ENCODE measurements around the gene NUTM2F.

- TF ChIP-seq SP1 (IDR thresholded peaks at IDR 0.05): no peak
- no peak for TF ChIP-seq L3MBTL2 (conservative IDR thresholded peaks at IDR 0.05)
- no peak for TF ChIP-seq PKNOX1 (IDR thresholded peaks at IDR 0.05)
Measured at GRCh38 chr9:94301583-94301982, 26.9 kb downstream of the NUTM2F start.

All from HEK293T (cell line).